Testis (tissue), 2 donors: ENCODE measurements around the gene CRYBB1.

Source experiments
- CTCF ChIP-seq, 3 experiments: fragments of 450-650 bp in 2 of 3; fragments of 200-600 bp in 1 of 3; sonication (generic) in 1 of 3; IDR thresholded peaks; one replicate each; pipeline ENCODE4 v1.5.1; 2016 to 2019; ENCODE audit warnings: antibody characterized with exemption in 3 of 3, mild to moderate bottlenecking in 2 of 3, moderate library complexity in 1 of 3
- POLR2A ChIP-seq: fragments of 450-650 bp; IDR thresholded peaks from one replicate; pipeline ENCODE4 v1.6.1; 2017; ENCODE audit warnings: antibody characterized with exemption, mild to moderate bottlenecking, moderate library complexity

DNA sequence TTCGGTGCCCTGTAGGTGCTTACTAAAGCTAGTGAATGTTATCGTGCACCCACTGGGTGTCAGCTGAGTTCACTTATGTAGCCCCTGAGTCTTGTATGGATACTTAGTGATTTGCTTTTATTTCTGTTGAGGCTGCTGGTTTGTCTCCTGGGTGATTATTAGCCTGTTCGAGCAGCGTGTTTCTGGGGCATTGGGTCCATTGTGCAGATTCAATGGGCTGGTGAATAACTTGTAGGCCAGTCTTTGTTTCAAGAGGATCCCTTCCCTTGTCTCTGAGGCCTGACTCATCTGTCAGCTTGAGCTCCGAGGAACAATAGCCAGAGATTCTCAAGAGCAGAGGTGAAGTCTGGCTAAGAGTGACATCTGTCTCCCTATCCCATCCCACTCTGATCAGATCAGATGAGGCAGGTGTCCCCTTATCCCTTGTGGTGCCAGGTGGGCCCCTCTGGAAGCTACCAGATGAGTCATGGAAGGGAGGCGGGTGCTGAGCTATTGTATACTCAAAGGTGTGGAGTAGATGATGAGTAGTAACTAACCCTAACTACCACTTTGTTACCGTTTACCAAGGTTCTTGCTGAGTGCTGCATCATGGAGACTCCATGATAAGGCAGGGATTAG, 43.2 kb upstream of the CRYBB1 start:
- no peak for TF ChIP-seq CTCF (IDR thresholded peaks at IDR 0.05)
- no peak for TF ChIP-seq POLR2A
